HepG2 (cell line): ENCODE results near the gene EEFSEC. TPM values are rescaled to one million over a fixed set of nuclear protein-coding genes. Genes with fewer than 3 reads are reported as not detected.
A peak's percentile ranks its signal among the peaks of the same experiment; 100 is the strongest.

Source experiments
- ATAC-seq: fragments of 200-7000 bp; cut with Tn5 transposase; 3 replicates; pipeline ENCODE4 v1.9.1; 2020; ENCODE audit warnings: mild to moderate bottlenecking, moderate library complexity
- BruUV-seq: library from RNA; stranded (reverse); fragments of 400-500 nt; replicated peaks from 2 replicates; lab custom pipeline; 2021; lab: Mats Ljungman, UMichigan
- CTCF ChIA-PET: fragments of 300-600 bp; formaldehyde crosslinking; extraction: SDS; loops from one replicate; lab custom pipeline; 2021; ENCODE audit warnings: low total read pairs, inconsistent platforms, low intra/inter-chr PET ratio; lab: Yijun Ruan, JAX
- POLR2A ChIA-PET: fragments of 350-600 bp; sonication (Branson Sonifier 250); formaldehyde crosslinking; loops from one replicate; lab custom pipeline; 2020; ENCODE audit warnings: antibody characterized with exemption, inconsistent platforms; lab: Yijun Ruan, JAX
- DNase-seq: peaks from one replicate; pipeline ENCODE4 v3.0.0-alpha.2; 2015; ENCODE audit warnings: low spot score
- FAIRE-seq: peaks from 3 replicates; lab custom pipeline; 2011; peaks lifted over from hg19 to GRCh38; lab: Jason Lieb, UNC
- H2AFZ ChIP-seq: one replicate; pipeline ENCODE4 v1.6.1; 2011; ENCODE audit warnings: low read length, inconsistent platforms
- H3K27ac ChIP-seq: fragments of 300-600 bp; 3 replicates; pipeline ENCODE4 v1.8.0; 2011; ENCODE audit warnings: mixed run types, mild to moderate bottlenecking, mixed read lengths, low read length, inconsistent platforms; ENCODE audit not compliant: insufficient read depth; ENCODE audit errors: extremely low read length
- H3K27me3 ChIP-seq, 2 experiments: fragments of 200-600 bp in 1 of 2; 2 replicates in 1 of 2; 3 replicates in 1 of 2; pipeline versions ENCODE4 v1.6.0 to v1.8.0; 2011; ENCODE audit warnings: low read length in 2 of 2, mild to moderate bottlenecking in 2 of 2, moderate library complexity in 2 of 2, inconsistent platforms in 1 of 2; ENCODE audit not compliant: insufficient read depth in 2 of 2, control insufficient read depth in 1 of 2
- H3K36me3 ChIP-seq, 2 experiments: fragments of 200-600 bp in 1 of 2; replicated peaks in 1 of 2; 2 replicates in 1 of 2; 3 replicates in 1 of 2; pipeline versions ENCODE4 v1.5.1 to v1.8.0; 2011; ENCODE audit warnings: low read length in 2 of 2, inconsistent platforms in 1 of 2; ENCODE audit not compliant: insufficient read depth in 2 of 2, control insufficient read depth in 1 of 2
- H3K4me1 ChIP-seq: 2 replicates; pipeline ENCODE4 v1.5.1; 2012; ENCODE audit warnings: low read length, inconsistent platforms; ENCODE audit not compliant: insufficient read depth
- H3K4me2 ChIP-seq: 2 replicates; pipeline ENCODE4 v1.6.0; 2011; ENCODE audit warnings: low read depth, low read length, inconsistent platforms
- H3K4me3 ChIP-seq, 3 experiments: fragments of 200-600 bp in 1 of 3; sonication (generic), shearing (Covaris generic) in 1 of 3; replicated peaks in 1 of 3; 2 replicates each; pipeline ENCODE4 v1.5.1; 2011 to 2016; ENCODE audit warnings: low read length in 3 of 3, inconsistent platforms in 2 of 3, low read depth in 2 of 3, mild to moderate bottlenecking in 2 of 3, control low read depth in 1 of 3, mixed read lengths in 1 of 3; ENCODE audit not compliant: insufficient read depth in 1 of 3
- H3K79me2 ChIP-seq: one replicate; pipeline ENCODE4 v1.6.1; 2011; ENCODE audit warnings: low read length, inconsistent platforms; ENCODE audit not compliant: insufficient read depth
- H3K9ac ChIP-seq: 2 replicates; pipeline ENCODE4 v1.6.0; 2011; ENCODE audit warnings: mild to moderate bottlenecking, low read depth, low read length, inconsistent platforms; ENCODE audit not compliant: insufficient read depth
- H3K9me3 ChIP-seq: 2 replicates; pipeline ENCODE4 v1.5.1; 2012; ENCODE audit warnings: mild to moderate bottlenecking, low read length
- H4K20me1 ChIP-seq: 2 replicates; pipeline ENCODE4 v1.6.0; 2011; ENCODE audit warnings: inconsistent platforms, mild to moderate bottlenecking, low read length, moderate library complexity; ENCODE audit not compliant: insufficient read depth
- CTCF ChIP-seq: sonication (generic); formaldehyde crosslinking; IDR thresholded peaks from 2 replicates; pipeline ENCODE4 v1.5.0; 2020; ENCODE audit warnings: mild to moderate bottlenecking, missing genetic modification reagents, moderate library complexity
- HNF1B ChIP-seq: sonication (generic); formaldehyde crosslinking; IDR thresholded peaks from 2 replicates; pipeline ENCODE4 v1.5.1; 2020; ENCODE audit warnings: mild to moderate bottlenecking, moderate library complexity, missing genetic modification reagents
- LCORL ChIP-seq, 2 experiments: fragments of 450-650 bp in 1 of 2; sonication (generic) in 1 of 2; formaldehyde crosslinking in 1 of 2; IDR thresholded peaks; 2 replicates each; pipeline versions ENCODE4 v1.5.0 to v1.6.1; 2017 to 2020; ENCODE audit warnings: antibody characterized with exemption in 1 of 2, missing genetic modification reagents in 1 of 2
- NONO ChIP-seq, 2 experiments: fragments of 450-650 bp in 1 of 2; sonication (generic) in 1 of 2; formaldehyde crosslinking in 1 of 2; IDR thresholded peaks in 1 of 2; conservative IDR thresholded peaks in 1 of 2; 2 replicates each; pipeline versions ENCODE4 v1.6.1 to v1.8.0; 2017 to 2022; ENCODE audit warnings: mild to moderate bottlenecking in 1 of 2, missing genetic modification reagents in 1 of 2, moderate library complexity in 1 of 2
- NR1H2 ChIP-seq: sonication (generic); formaldehyde crosslinking; IDR thresholded peaks from 2 replicates; pipeline ENCODE4 v1.8.1; 2022; ENCODE audit warnings: low read depth, missing genetic modification reagents, borderline replicate concordance
- RAD21 ChIP-seq: fragments of 450-650 bp; formaldehyde crosslinking; IDR thresholded peaks from 2 replicates; pipeline ENCODE4 v1.5.0; 2020; ENCODE audit warnings: mild to moderate bottlenecking
- SAP130 ChIP-seq: IDR thresholded peaks from 2 replicates; pipeline ENCODE4 v1.6.1; 2016; ENCODE audit warnings: low read depth
- STAG1 ChIP-seq: sonication (generic); formaldehyde crosslinking; IDR thresholded peaks from 2 replicates; pipeline ENCODE4 v1.4.0; 2020; ENCODE audit warnings: missing genetic modification reagents
- THAP9 ChIP-seq: sonication (generic); formaldehyde crosslinking; IDR thresholded peaks from 2 replicates; pipeline ENCODE4; 2020; ENCODE audit warnings: missing genetic modification reagents, mild to moderate bottlenecking, borderline replicate concordance
- U2AF1 ChIP-seq: fragments of 200-400 bp; formaldehyde crosslinking; optimal IDR thresholded peaks from 2 replicates; pipeline ENCODE3; 2017; ENCODE audit warnings: mild to moderate bottlenecking, low read depth, low read length
- ZBTB7A ChIP-seq: sonication (generic); formaldehyde crosslinking; IDR thresholded peaks from 2 replicates; pipeline ENCODE4 v1.8.0; 2022; ENCODE audit warnings: mild to moderate bottlenecking, missing genetic modification reagents
- ZFP36L2 ChIP-seq: sonication (generic); formaldehyde crosslinking; IDR thresholded peaks from 2 replicates; pipeline ENCODE4 v1.4.0; 2020; ENCODE audit warnings: missing genetic modification reagents
- ZMYM4 ChIP-seq: sonication (generic); formaldehyde crosslinking; IDR thresholded peaks from 2 replicates; pipeline ENCODE4 v1.8.1; 2023; ENCODE audit warnings: mild to moderate bottlenecking, missing genetic modification reagents
- ZNF326 ChIP-seq: sonication (generic); formaldehyde crosslinking; IDR thresholded peaks from 2 replicates; pipeline ENCODE4 v1.4.0; 2020; ENCODE audit warnings: missing genetic modification reagents, borderline replicate concordance
- ZNF639 ChIP-seq: conservative IDR thresholded peaks from 2 replicates; pipeline ENCODE4 v1.6.1; 2018; ENCODE audit warnings: missing genetic modification reagents
- ZNF709 ChIP-seq: sonication (generic); formaldehyde crosslinking; IDR thresholded peaks from 2 replicates; pipeline ENCODE4 v1.5.0; 2020; ENCODE audit warnings: mild to moderate bottlenecking, missing genetic modification reagents
- WGBS: methylation state at CpG from one replicate; pipeline ENCODE4 v1.1.6; 2017; ENCODE audit warnings: low lambda C conversion rate; 5-methylcytosine and 5-hydroxymethylcytosine counted together
- in situ Hi-C: cut with HindIII; loops from 2 replicates; pipeline ENCODE4 v1.10.0; 2017; ENCODE audit warnings: low pct_unique_long_range_greater_than_20kb; ENCODE audit not compliant: extremely low pct_ligation_motif_present
- intact Hi-C: fragments of 100-400 bp; cut with micrococcal nuclease; formaldehyde crosslinking; loops from one replicate; pipeline ENCODE4 v1.10.0; 2022; ENCODE audit not compliant: unreplicated experiment
- polyA plus RNA-seq, 8 experiments: library from polyadenylated mRNA; depleted of rRNA in 3 of 8; stranded (reverse) in 7 of 8; unstranded in 1 of 8; fragments of >200 nt; fragmentation: Illumina TruSeq in 4 of 8; extraction: Trizol in 4 of 8; gene quantifications; 2 replicates each; pipeline versions ENCODE4 v1.2.1 to v1.2.3, GENCODE V29; 2011 to 2016; ENCODE audit warnings: low read depth in 4 of 8, missing spikeins in 1 of 8, mixed read lengths in 1 of 8; ENCODE audit not compliant: insufficient read depth in 1 of 8
- total RNA-seq, 5 experiments: library from RNA; depleted of rRNA; stranded (reverse); fragments of >200 nt; fragmentation: Illumina TruSeq; extraction: Trizol; gene quantifications; 2 replicates each; pipeline ENCODE4 v1.2.3, GENCODE V29; 2016; ENCODE audit warnings: low read depth in 1 of 5

EEFSEC gene
- total and polyA plus RNA-seq, 2 of the 13 experiments (the other 11 are each of a cell fraction or from before 2014, with no cell fraction given): 6.4 to 24.2 TPM

- H3K4me1 ChIP-seq: peaks cover 10% of the 10 kb centered on the region
- peak; percentile 65 for FAIRE-seq
- no peak overlapping the region for H3K4me3 ChIP-seq
- CTCF ChIA-PET: interaction anchor here (0.8 to 4.0 kb wide), 4 partner anchors 37 to 122 kb away, joined by 3 to 24 read pairs (median 4); no protein-coding TSS in a partner anchor
- no peak overlapping the region for H3K27ac ChIP-seq
- no peaks in the 10 kb centered on the region for H3K27me3 ChIP-seq
- peak; percentile 47 for DNase-seq
- no peaks in the 10 kb centered on the region for H3K79me2 ChIP-seq
- peak; percentile 86 for ATAC-seq
- H3K9me3 ChIP-seq: peaks cover 8% of the 10 kb centered on the region
- in situ Hi-C loops (no loop called here), intact Hi-C loops (loop anchor here (1.0 to 2.0 kb wide), 2 partner anchors 38 to 65 kb away; no protein-coding TSS in a partner anchor)
- H4K20me1 ChIP-seq: no peaks in the 10 kb centered on the region
- BruUV-seq: no TSS peak
- no peak overlapping the region for H3K9ac ChIP-seq
- H3K4me2 ChIP-seq: no peak overlapping the region
- H2AFZ ChIP-seq: no peak overlapping the region
- POLR2A ChIA-PET: interaction anchor here (1.3 to 1.8 kb wide), 5 partner anchors 9 to 51 kb away, joined by 3 to 8 read pairs (median 6); partner anchors contain the start of genes EEFSEC and RUVBL1
- WGBS: 72% methylated on average over 2 of the region's 3 CpGs
- no peaks in the 10 kb centered on the region for H3K36me3 ChIP-seq
- peak; percentile 92 for TF ChIP-seq CTCF
- peak; percentile 88 for TF ChIP-seq STAG1 (CRISPR knock-in tag)
- TF ChIP-seq ZBTB7A (CRISPR knock-in tag): 0 out of 2 replicates have a peak, but pooled peaks have one; percentile 30
- no peak for TF ChIP-seq U2AF1
- 0 out of 2 replicates have a peak, but pooled peaks have one; percentile 27 for TF ChIP-seq ZMYM4 (CRISPR knock-in tag)
- no peak for TF ChIP-seq THAP9
- TF ChIP-seq ZNF639: no peak
- no peak for TF ChIP-seq NR1H2 (CRISPR knock-in tag)
- TF ChIP-seq SAP130: 0 out of 2 replicates have a peak, but pooled peaks have one; percentile 19
- TF ChIP-seq RAD21 (CRISPR knock-in tag): peak; percentile 86
- TF ChIP-seq ZFP36L2: no peak
- TF ChIP-seq NONO (IDR thresholded peaks at IDR 0.05): no peak
- TF ChIP-seq NONO (CRISPR knock-in tag; conservative IDR thresholded peaks at IDR 0.05): no peak
- no peak for TF ChIP-seq ZNF709 (CRISPR knock-in tag)
- no peak for TF ChIP-seq ZNF326
- 0 out of 2 replicates have a peak, but pooled peaks have one; percentile 11 for TF ChIP-seq HNF1B
- no peak for TF ChIP-seq LCORL (IDR thresholded peaks at IDR 0.05)
- no peak for TF ChIP-seq LCORL (CRISPR knock-in tag; IDR thresholded peaks at IDR 0.05)
Measured at GRCh38 chr3:128133273-128133883, 19.9 kb upstream of the EEFSEC start.
